Right lobe of liver (tissue), 6 donors: ENCODE measurements around the gene FLOT2. TPM values are rescaled to one million over a fixed set of nuclear protein-coding genes. Genes with fewer than 3 reads are reported as not detected.

Experiments
- ATAC-seq, 4 donors: fragments of 200-7000 bp; cut with Tn5 transposase; one replicate each; pipeline ENCODE4 v1.9.1; 2020; ENCODE audit warnings: mild to moderate bottlenecking in 4 of 4, moderate library complexity in 4 of 4
- DNase-seq, 3 donors: peaks; one replicate each; pipeline ENCODE4 v3.0.0-alpha.2; 2020
- H3K27ac ChIP-seq, 3 donors: fragments of 200-600 bp; one replicate each; pipeline ENCODE4 v1.8.0; 2022
- H3K27me3 ChIP-seq, 2 donors: fragments of 200-600 bp; one replicate each; pipeline ENCODE4 v1.8.0; 2022
- H3K36me3 ChIP-seq, 4 donors: fragments of 200-600 bp; sonication (generic) in 1 of 4; one replicate each; pipeline versions ENCODE4 v1.5.1 to v1.8.0; 2017 to 2022; ENCODE audit warnings: control low read depth in 1 of 4
- H3K4me1 ChIP-seq, 4 donors: fragments of 200-600 bp; sonication (generic) in 1 of 4; one replicate each; pipeline versions ENCODE4 v1.5.1 to v1.8.0; 2017 to 2022; ENCODE audit warnings: control low read depth in 1 of 4
- H3K4me3 ChIP-seq, 3 donors: fragments of 200-600 bp; one replicate each; pipeline ENCODE4 v1.8.0; 2022
- H3K9me3 ChIP-seq, 4 donors: fragments of 200-600 bp; sonication (generic) in 1 of 4; one replicate each; pipeline versions ENCODE4 v1.5.1 to v1.8.0; 2017 to 2022; ENCODE audit warnings: control low read depth in 1 of 4
- POLR2A ChIP-seq: fragments of 450-650 bp; IDR thresholded peaks from one replicate; pipeline ENCODE4 v1.6.1; 2017; ENCODE audit warnings: antibody characterized with exemption, mild to moderate bottlenecking
- WGBS: methylation state at CpG from one replicate; pipeline ENCODE4 v1.1.6; 2018; ENCODE audit warnings: low coverage, low lambda C conversion rate; ENCODE audit not compliant: insufficient coverage; ENCODE audit errors: missing lambda C conversion rate; 5-methylcytosine and 5-hydroxymethylcytosine counted together
- intact Hi-C, 2 donors: fragments of 100-400 bp; cut with DNase I; formaldehyde crosslinking; loops; one replicate each; pipeline versions ENCODE4 v1.11.2 to v1.14.1; 2022
- total RNA-seq, 6 experiments: library from RNA; depleted of rRNA in 2 of 6; stranded (reverse); fragments of >200 nt in 2 of 6; fragmentation: NEBNext Ultra II Directional in 3 of 6; extraction: Animal tissue kit (Norgen Biotek cat#: 25700) in 3 of 6; gene quantifications; one replicate each; pipeline versions ENCODE4 v1.1.0 to v1.2.4, GENCODE V29; 2016 to 2023
- TF ChIP-seq, protein P1 (sequence below), 4 donors: fragments of 200-600 bp in 3 of 4; fragments of 450-650 bp in 1 of 4; IDR thresholded peaks; one replicate each; pipeline versions ENCODE4 v1.5.1 to v1.8.0; 2016 to 2022; ENCODE audit warnings: antibody characterized with exemption in 4 of 4, mild to moderate bottlenecking in 2 of 4
- donor health status: DM: no; HTN: yes; CAD: no.
- donor health status: DM: no; HTN: no; CAD: no.
- donor health status: DM: no; HTN: no; CAD: no.
- donor health status: DM: no; HTN: yes; CAD: no.
- donor health status: DM: no; HTN: yes; CAD: no.

The FLOT2 gene
- total RNA-seq, 6 experiments from 2014 or later, result 64.9 to 131 (median 82.8) TPM

DNA sequence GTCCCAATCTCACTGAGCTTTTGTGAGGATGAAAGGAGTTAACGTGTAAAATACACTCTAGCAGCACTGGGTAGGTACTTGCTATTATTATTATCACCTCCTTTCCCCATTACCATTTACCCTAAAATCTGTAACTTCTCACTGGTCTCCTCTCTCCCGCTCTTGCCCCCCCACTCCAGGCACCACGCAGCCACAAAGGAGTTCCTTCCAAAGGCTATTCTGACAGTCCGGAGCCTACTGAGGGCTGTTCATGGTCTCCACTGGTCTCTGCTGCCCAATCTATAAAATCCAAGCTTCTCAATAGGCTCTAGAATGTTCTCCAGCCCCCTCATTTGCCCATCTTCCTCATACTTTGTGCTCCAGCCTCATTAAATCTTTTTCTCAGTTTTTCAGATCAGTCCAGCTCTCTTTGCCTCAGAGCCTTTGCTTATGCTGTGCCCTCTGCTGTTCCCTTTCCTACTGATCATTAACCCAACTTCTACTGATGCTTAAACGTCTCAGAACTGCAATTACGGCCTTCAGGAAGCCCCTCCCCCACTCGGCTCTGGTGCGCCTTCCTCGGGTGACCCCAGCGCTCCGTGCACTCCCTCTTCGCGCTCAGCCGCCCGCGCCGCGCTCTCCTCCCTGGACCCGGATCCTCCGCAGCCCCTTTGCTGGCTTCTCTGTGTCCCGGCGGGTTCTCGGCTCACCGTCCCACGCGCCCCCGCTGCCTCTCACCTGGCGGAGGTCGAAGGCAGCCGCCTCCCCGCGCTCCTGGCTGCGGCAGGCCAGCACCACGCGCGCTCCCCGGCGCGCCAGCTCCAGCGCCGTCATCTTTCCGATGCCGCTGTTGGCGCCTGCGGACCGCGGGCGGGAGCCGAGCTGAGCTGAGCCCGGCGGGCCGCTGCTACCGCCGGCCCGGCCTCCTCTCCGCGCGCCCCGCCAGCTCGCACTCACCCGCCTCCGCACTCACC is 4.6 kb upstream of the FLOT2 start:
- intact Hi-C loops, result no loop called here
- Histone ChIP-seq H3K27ac (peak overlapping the region; percentile 69 to 80 (median 69)), H3K9me3 (no peaks in the 10 kb centered on the region), H3K27me3 (no peaks in the 10 kb centered on the region), H3K36me3 (peaks cover 0 to 10% (median 1%) of the 10 kb centered on the region in 4 donors), H3K4me3 (peak overlapping the region; percentile 57 to 78 (median 74)), H3K4me1 (peaks cover 0 to 20% (median 5%) of the 10 kb centered on the region in 4 donors)
- WGBS, result 7% methylated on average over 32 of the region's 62 CpGs
- TF ChIP-seq, protein P1, sequence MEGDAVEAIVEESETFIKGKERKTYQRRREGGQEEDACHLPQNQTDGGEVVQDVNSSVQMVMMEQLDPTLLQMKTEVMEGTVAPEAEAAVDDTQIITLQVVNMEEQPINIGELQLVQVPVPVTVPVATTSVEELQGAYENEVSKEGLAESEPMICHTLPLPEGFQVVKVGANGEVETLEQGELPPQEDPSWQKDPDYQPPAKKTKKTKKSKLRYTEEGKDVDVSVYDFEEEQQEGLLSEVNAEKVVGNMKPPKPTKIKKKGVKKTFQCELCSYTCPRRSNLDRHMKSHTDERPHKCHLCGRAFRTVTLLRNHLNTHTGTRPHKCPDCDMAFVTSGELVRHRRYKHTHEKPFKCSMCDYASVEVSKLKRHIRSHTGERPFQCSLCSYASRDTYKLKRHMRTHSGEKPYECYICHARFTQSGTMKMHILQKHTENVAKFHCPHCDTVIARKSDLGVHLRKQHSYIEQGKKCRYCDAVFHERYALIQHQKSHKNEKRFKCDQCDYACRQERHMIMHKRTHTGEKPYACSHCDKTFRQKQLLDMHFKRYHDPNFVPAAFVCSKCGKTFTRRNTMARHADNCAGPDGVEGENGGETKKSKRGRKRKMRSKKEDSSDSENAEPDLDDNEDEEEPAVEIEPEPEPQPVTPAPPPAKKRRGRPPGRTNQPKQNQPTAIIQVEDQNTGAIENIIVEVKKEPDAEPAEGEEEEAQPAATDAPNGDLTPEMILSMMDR (IDR thresholded peaks at IDR 0.05), result no peak
- TF ChIP-seq POLR2A, result peak; percentile 44
- peak; percentile 59 to 73 (median 62) for DNase-seq
- ATAC-seq, result peak; percentile 18 to 58 (median 48)

DNA sequence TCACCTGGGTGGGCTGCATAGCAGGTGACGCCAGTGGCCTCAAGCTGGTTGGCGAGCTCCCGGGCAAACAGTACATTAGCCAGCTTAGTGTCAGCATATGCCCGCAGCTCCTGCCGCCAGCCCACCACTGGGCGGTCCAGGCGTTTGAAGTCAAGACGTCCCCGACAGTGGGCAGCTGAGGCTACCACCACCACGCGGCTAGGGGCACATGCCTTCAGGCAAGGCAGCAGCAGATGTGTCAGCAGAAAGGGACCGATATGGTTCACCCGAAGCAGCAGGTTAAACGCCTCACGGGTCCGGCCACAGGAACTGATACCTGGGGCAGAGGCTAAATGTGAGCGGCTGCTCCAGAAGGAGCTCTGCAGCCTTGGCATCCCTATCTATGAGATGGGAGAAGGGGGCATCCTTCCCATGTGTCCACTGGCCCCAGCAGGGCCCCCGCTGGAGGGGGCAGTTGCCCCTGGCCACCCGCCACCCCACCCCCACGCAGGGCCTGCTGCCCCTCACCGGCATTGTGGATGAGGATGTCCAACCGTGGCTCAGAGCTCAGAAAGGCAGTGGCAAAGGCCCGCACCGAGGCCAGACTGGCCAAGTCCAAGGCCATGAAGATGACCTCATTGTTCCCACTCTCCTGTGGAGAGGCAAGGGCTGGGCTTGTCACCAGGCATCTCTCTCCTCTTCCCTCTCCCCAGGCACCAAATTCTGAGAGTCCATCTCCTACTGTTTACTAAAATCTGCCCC is 3.6 kb upstream of the FLOT2 start:
- no peaks in the 10 kb centered on the region for H3K9me3 ChIP-seq
- DNase-seq (peak in 1 of 3 donors; percentile 56), ATAC-seq (peak in 1 of 4 donors; percentile 28)
- H3K4me1 ChIP-seq, result peaks cover 0 to 24% (median 6%) of the 10 kb centered on the region in 4 donors
- H3K27me3 ChIP-seq, result no peaks in the 10 kb centered on the region
- peak overlapping the region in 1 of 3 donors; percentile 57 for H3K4me3 ChIP-seq
- WGBS, result 80% methylated on average over 1 of the region's 24 CpGs
- peak overlapping the region in 1 of 3 donors; percentile 69 for H3K27ac ChIP-seq
- TF ChIP-seq POLR2A, result no peak
- TF ChIP-seq, protein P1 (IDR thresholded peaks at IDR 0.05), result no peak
- H3K36me3 ChIP-seq, result peaks cover 0 to 5% (median 0%) of the 10 kb centered on the region in 4 donors
- intact Hi-C loops, result no loop called here

DNA sequence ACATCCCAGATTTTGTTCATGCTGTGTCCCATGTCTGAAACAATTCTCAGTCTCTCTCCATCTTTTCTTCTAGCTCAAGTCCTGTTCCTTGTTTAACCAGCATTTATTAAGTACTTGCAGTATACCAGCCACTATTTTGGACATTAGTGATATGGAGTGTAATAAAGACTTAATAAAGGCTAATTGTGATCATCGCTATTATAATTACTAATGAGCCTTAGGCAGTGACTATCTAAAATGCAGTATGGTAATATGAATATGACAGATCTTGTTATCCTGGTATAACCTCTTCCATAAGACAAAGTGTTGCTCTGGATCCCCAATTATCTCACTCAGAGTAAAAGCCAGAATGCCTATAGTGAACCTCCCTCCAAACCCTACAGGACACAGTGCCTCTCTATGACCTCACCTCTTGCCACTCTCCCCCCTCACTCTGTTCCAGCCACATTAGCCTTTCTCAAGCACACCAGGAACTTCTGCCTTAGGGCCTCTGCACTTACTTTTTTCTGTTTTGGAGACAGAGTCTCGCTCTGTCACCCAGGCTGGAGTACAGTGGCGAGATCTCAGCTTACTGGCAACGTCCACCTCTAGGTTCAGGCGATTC is 1.8 kb upstream of the FLOT2 start:
- intact Hi-C loops, result no loop called here
- no peak overlapping the region for H3K27ac ChIP-seq
- H3K4me3 ChIP-seq, result no peak overlapping the region
- peaks cover 0 to 34% (median 8%) of the 10 kb centered on the region in 4 donors for H3K4me1 ChIP-seq
- ATAC-seq (no peak), DNase-seq (no peak)
- no peaks in the 10 kb centered on the region for H3K9me3 ChIP-seq
- TF ChIP-seq POLR2A, result no peak
- TF ChIP-seq, protein P1 (IDR thresholded peaks at IDR 0.05), result no peak
- 92% methylated on average over 5 of the region's 5 CpGs for WGBS
- no peaks in the 10 kb centered on the region for H3K27me3 ChIP-seq
- H3K36me3 ChIP-seq, result no peaks in the 10 kb centered on the region

DNA sequence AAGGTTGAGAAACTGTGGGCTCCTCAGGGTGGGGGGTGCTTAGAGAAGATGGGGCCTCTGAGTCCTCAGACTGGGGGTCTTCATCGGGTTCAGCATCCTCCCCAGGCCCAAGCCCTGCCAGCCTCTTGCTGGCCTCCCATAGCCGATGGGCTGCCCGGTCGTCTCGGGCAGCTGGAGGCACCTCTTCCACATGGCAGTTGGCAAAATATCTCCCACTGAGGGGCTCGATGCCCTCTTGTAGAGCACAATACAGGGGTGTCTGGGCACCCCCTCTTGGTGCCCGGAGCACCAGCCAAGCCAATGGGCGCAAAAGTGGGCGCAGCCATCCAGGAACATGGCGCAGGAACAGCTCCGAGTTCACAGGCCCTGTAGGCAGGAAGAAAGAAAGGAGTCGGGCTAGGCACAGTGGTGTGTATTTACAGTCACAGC is 1.0 kb upstream of the FLOT2 start:
- intact Hi-C loops, result no loop called here
- 79% methylated on average over 6 of the region's 12 CpGs for WGBS
- ATAC-seq, result no peak
- Histone ChIP-seq H3K27me3 (no peaks in the 10 kb centered on the region), H3K27ac (peak overlapping the region in 2 of 3 donors; percentile 92 to 98), H3K4me1 (peaks cover 0 to 42% (median 12%) of the 10 kb centered on the region in 4 donors), H3K9me3 (no peaks in the 10 kb centered on the region), H3K36me3 (no peaks in the 10 kb centered on the region), H3K4me3 (no peak overlapping the region)
- TF ChIP-seq, protein P1 (IDR thresholded peaks at IDR 0.05), result no peak
- no peak for TF ChIP-seq POLR2A
- no peak for DNase-seq
